Myocyte (in vitro differentiated cells): ENCODE results near the gene CADM1. TPM values are rescaled to one million over a fixed set of nuclear protein-coding genes. Genes with fewer than 3 reads are reported as not detected.
A peak's percentile ranks its signal among the peaks of the same experiment; 100 is the strongest.

Experiments
- DNase-seq: peaks from one replicate; pipeline ENCODE4 v3.0.0-alpha.2; 2012; ENCODE audit warnings: low read depth
- total RNA-seq: library from RNA; depleted of rRNA; stranded (reverse); fragments of >200 nt; gene quantifications from 2 replicates; pipeline ENCODE4 v1.2.3, GENCODE V29; 2014

Gene CADM1
- total RNA-seq, 1 donor from 2014 or later, result 2.9 TPM

DNA sequence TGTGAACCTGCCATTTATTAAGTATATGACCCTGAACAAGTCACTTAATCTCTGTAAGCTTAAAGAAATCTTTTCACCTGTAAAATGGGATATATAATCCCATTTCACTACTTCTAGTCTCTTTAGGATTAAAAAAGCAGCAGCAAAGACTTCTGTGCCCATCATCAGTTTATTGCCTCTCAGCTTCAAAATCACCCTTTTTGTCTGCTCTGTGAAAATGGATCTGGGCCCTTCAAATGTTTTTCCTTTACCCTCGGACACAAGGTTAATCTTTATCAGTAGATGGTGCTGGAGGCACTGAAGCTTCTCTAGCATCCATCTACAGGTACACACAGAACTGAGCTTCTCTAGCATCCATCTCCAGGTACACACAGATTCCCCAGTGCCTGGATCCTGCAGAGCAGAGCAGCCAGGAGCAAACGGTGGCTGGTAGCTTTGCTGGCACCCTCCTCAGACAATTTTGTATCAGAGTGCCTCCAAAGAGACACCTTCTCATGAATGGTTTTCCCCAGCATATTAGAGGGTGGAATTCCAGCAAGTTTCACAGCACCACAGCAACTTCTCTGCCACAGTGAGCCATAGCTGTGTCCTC is 56.8 kb downstream of the CADM1 start:
- no peak for DNase-seq

- DNase-seq, result no peak
Measured at GRCh38 chr11:115446214-115446613, 58.0 kb downstream of the CADM1 start.

- DNase-seq, result no peak
Measured at GRCh38 chr11:115444542-115444941, 59.7 kb downstream of the CADM1 start.

DNA sequence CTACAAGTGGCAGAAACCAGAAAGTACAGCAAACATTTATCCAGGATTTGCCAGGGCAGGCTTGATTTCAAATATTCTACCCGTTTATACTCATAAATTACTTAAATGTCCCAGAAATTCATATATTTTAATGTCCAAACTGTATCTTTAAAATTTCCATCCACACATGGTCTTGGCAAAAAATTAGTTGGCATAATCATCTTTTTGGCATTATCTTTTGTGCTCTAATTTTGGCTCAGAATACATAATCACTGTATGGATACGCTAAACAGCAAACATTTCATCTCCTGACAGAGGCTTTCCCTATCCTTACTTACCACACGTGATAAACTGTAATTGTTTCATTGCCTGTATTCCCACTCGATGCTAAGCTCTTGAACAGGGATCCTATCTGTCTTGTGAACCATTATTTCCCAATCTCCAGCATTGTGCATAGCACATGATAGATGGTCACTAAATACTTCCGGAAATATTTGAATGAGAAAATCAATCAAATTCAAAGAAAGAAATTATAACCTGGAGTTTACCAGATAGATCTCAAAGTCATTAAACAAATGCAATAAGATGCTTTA is 64.2 kb downstream of the CADM1 start:
- no peak for DNase-seq

DNA sequence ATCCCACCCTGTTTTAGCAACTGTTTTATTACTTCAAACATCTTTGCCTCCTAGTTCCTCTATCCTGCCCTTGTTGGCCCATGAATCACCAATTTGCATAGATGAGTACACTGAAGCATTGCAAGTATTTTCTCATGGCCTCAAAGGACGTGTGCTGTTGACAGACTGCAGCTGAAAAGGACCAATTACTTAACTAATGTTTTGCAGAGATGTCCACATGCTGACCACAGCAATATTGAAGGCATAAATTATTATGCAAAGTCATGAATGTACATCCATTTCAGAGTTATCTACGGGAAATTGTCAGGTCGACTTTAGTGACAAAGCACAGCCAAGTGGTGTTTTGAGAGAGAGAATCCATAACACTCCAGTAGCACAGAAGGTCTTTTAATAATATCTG is 64.8 kb downstream of the CADM1 start:
- DNase-seq, result no peak

DNA sequence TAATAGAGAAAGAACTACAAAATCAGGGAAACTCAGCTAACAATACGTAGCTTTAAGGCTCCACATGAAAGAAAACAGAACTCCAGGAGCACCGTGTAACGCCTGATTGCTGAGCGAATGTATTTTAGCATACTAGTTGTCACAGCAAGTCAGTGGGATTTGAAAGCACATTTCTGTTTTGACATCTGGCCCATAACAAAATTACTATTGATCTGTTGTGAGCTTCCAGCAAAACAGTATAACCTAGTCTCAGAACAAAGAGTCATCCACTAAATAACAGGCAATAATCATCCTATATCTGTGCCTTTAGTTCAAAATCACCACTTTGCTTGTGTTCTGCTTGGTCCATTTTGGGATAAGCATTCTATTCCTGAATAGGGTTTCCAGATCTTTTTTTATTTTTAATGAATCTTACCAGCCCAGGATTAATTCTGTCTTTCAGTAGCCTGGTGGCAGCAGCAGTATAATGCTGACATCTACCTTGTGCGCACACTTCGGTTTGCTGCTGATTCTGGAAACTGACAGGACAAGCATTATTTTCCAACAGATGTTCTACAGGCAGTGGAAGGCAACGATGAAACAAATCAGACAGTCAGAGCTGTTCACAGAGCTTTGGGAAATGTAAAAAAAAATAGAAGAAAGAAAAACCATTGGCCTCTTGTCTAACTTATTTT is 66.2 kb downstream of the CADM1 start:
- DNase-seq, result no peak

DNA sequence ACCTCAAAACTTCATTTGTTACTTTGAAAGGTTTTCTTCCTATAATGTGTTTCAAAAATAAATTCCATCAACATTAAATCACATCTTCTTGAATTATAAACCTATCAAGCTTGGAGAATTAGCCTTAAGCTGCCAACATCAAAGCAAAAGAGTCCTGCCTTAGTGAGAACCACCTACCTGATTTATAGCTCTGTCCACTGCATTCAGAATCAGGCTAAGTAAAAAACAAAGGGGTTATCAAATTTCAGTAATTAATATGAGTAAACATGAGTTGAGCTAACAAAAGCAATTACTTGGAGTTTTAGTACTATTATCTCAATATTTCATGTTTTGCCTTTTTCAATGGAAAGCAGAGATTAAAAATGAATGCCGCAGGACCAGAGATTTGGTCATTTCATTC is 73.9 kb downstream of the CADM1 start:
- DNase-seq, result no peak

- no peak for DNase-seq
Measured at GRCh38 chr11:115428306-115428705, 75.9 kb downstream of the CADM1 start.

GRCh38 chr11:115425816-115426215 is 78.4 kb downstream of the CADM1 start:
- no peak for DNase-seq

DNA sequence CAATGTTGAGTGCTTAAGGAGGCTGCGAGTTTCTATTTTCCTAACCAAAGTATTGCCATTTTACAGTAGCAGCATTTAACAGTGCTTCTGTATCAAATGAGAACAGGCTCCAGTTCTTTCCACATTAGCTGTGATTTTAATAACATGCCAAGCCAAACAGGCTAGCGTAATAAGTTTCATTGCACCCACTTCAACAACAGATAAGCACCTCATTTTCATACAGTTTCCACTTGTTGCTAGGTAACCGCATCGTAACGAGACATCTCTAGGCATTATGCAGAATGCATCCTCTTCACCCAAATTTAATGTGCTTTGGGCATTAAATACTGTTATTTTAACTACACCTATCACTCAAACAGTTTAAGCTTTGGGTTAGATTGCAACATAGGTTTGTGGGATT is 79.0 kb downstream of the CADM1 start:
- no peak for DNase-seq

- no peak for DNase-seq
Measured at GRCh38 chr11:115423728-115424459, 80.3 kb downstream of the CADM1 start.

DNA sequence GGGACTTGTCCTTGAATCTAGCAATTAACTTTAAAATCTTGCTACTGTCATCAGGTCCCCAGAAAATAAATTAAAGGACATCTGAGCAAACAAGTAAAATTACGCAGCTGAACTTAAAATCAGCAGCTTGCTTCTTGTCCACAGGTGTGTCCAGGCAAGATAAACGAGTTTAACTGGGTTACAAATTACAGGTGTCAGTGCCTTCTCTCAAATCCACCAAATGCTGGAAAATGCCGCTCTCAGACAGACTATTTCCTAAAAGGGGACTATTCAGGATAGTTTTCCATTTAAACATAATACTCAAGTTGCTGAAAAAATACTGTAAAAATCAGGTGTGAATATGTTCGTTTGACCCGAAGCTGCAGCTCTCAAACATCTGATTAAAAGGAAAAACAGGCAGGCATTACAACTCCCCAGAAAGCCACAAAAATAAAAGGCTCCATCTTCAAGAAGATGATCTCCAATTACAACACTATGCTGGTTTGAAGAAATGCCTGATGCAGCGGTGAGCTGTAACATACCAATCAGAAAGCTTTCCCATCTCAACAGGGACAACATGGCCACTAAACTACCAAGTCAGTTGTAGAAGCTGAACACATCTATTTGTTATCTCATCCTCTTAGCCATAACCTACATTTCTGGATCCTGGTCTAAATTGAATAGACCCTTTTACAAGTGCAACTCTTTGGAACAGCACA is 82.1 kb downstream of the CADM1 start:
- no peak for DNase-seq

DNA sequence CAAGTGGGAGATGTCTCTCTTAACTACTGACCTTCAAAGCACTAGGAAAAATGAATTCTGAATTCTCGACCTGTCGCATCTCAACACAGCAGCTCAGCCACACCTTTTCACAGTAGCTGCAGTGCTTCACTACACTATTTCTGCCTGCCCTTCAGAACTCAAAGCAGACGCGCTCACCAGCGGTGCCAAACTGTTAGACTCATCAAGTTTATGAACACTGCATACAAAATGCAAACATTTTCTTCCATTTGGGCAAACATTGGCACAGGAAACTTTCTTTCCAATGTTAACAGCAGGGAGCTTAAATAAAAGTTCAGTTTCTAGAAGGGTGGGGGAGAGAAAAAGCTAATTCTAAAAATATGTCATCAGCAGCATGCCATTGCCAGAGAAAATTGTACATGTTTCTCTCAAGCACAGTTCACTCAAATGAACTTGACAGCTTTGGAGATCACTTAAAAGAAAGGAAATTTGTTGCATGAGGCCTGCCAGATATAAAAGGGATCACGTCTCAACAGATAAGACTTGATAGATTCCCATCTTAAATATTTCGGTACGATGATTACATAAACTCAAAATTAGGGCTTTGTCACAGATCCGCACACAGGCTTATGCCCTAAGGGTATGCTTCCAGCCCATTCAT is 82.7 kb downstream of the CADM1 start:
- no peak for DNase-seq

DNA sequence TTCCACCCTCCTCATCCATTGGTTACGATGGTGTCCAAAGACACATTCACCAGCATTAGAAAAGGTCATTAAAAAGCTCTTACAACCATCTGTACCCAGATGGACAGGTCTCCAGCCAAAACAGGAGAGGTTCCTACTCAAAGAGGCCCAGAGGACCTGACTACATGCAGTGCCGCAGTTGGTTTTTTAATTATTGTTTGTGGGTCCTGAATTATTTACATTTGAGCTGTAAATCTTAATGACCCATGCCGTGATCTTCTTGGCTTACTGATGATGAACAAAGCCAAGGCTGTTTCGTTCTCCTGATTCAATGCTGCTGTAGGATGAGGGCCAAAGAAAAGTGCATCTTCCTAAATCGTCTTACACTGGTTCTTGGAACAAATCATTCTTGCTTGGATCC is 83.7 kb downstream of the CADM1 start:
- no peak for DNase-seq

DNA sequence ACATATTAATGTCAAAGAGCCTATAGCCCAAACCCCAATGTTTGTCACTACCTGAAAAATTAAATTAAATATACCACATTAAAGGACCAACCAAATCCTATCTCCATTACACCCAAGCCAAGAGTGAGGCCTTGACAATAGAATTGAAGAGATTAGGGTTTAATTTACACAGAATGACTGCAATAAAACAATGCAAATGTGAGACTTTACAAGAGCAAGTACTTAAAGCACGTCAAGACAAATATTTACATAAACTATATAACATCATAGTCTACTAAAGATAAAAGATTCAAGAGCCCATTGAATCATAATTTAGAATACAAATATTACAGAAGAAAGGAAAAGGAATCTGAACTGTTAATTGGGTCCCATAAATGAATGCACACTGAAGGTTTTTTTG is 85.6 kb downstream of the CADM1 start:
- no peak for DNase-seq

- DNase-seq, result no peak
Measured at GRCh38 chr11:115418081-115418480, 86.1 kb downstream of the CADM1 start.

DNA sequence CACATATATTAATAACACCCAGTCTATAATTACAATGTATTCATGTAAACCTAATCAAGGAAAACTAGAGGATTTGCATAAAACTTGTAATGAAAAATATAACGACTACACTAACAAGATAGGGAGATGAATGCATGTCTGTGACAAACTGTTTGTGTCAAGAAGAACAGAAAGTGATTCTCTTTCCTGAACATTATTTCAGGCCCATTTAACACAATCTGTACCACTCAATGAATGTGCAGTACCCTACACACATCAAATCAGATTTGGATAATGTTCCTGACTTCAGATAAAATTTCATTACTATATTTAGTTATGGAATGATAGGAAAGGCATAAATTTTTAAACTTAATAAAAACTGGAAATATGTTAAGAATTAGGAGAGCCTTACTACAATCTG is 93.1 kb downstream of the CADM1 start:
- no peak for DNase-seq

- peak; percentile 10 for DNase-seq
Measured at GRCh38 chr11:115409691-115410220, 94.5 kb downstream of the CADM1 start.

DNA sequence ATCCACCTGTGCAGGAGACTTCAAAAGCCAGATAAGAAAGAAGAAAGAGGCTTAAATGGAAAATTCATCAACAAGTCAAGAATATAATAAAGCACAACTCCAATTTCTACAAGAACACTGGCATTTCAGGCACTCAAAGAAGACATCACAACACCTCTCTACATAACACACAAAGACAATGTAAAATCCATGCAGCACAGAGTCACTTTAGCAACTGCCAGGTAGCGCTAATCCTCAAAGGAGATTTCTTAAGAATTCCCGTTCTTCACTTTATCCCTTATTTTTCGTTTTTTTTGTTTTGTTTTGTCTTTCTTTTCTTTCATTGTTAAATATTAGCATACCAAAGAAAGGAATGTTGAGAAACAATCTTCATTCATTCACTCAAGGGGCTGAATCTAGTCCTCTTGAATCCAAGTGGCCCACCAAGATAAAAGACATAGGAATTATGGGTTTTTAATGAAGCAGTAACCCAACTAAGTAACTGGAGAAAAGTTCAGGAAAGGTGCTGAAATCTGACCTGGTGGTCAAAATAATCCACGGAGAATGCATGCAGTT is 95.0 kb downstream of the CADM1 start:
- DNase-seq, result no peak

DNA sequence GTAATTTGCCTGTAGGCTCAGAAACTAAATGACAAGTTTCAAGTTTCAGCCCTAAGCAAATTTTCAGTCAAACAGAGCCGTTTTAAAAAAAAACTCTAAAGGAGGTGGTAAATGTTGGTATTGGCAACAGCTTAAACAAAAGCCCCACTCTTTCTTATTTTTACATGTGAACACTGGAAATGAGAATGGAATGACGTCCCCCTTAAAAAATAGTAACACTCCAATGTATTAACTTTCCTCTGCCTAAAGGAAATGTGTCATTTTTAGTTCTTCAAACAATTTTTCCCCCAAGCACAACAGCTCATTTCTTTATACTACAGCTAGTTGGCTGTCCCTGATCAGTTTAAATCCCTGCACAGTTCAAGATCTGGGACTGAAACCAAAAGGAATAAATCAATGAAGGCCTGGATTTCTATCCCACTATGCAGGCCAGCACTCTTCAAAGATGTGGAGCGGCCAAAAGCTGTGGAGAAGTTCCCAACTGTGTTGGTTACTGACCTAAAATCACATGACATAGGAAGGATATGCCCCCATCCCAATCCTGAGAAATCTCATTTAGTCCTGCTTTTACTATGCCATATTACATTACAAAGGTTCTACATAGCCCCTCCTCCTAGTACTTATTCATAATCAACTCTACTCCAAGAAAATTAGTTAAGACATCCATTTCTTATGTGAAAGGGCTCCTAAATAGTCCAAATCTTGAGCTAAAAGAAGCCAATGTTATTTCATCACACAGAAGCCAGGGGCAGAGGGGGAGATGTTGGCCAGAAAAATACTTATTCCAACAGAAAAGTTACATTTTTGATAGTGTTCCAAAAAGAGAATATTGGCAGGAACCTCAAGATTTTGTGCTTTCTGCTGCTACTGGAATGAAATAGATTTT is 95.9 kb downstream of the CADM1 start:
- no peak for DNase-seq
